ENCODE data around the gene GPD1.
"Not testable (repeated sequence)": the region's sequence is repeated elsewhere in the genome, so short reads cannot be mapped to it uniquely, and the experiment has no call there.

Gene GPD1

DNA sequence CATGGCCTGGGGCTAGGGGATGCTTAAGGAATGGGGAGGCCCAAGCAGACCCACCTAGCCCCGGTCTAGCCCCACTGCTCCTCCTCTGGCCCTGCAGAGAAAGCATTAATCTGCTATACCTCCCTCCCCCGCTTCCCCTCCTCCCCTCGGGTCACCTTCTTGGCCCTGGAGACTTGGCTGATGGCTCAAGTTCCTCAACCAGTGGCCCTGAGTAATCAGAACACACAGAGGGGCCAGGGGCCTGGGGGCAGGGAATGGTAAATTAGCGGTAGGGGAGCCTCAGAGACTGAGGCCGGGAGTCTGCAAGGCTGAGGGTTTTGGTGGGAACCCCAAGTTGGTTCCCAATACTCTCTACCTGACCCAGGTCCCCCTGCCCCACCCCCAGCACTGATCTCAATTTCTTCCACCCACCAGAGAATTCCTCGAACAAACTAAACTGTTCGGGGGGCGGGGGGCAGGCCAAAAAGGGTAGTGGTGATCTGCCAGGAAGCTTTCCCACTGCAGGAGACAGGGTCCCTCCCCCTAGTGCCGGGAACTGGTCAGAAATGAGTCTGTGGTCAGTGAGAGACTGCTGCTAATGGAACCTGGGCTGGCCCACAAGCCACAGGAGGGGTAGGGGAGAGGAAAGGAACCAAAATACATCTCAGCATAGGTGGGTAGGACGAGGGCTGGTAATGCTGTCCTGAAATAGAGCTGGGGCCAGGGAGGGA is 31.5 kb upstream of the GPD1 start:
- no peak for DNase-seq

DNA sequence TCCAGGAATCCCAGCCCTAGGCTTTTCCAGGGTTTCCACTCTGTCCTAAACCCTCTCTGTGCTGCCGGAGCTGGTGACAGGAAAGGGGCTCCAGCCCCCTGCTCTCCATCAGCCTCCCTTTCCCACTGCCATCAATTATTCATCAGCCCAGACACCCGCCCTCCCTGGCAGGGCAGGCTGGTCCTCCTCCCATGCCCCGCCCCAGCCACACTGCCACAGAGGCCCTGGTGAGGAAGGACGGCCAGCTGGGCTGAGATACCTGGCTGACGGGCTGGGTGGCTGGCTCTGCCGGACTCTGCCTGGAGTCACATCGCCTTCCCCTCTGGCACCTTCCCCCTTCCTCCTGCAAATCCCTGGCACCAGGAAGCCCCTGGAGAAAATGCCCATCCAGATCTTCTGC is 30.6 kb upstream of the GPD1 start:
- DNase-seq = no peak

DNA sequence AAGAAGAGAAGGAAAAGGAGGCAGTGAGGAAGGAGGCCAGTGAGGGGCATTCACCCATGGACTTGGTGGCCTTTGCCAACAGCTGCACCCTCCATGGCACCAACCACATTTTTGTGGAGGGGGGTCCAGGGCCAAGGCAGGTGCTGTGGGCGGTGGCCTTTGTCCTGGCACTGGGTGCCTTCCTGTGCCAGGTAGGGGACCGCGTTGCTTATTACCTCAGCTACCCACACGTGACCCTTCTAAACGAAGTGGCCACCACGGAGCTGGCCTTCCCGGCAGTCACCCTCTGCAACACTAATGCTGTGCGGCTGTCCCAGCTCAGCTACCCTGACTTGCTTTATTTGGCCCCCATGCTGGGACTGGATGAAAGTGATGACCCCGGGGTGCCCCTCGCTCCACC is 30.1 kb upstream of the GPD1 start:
- no peak for DNase-seq

DNA sequence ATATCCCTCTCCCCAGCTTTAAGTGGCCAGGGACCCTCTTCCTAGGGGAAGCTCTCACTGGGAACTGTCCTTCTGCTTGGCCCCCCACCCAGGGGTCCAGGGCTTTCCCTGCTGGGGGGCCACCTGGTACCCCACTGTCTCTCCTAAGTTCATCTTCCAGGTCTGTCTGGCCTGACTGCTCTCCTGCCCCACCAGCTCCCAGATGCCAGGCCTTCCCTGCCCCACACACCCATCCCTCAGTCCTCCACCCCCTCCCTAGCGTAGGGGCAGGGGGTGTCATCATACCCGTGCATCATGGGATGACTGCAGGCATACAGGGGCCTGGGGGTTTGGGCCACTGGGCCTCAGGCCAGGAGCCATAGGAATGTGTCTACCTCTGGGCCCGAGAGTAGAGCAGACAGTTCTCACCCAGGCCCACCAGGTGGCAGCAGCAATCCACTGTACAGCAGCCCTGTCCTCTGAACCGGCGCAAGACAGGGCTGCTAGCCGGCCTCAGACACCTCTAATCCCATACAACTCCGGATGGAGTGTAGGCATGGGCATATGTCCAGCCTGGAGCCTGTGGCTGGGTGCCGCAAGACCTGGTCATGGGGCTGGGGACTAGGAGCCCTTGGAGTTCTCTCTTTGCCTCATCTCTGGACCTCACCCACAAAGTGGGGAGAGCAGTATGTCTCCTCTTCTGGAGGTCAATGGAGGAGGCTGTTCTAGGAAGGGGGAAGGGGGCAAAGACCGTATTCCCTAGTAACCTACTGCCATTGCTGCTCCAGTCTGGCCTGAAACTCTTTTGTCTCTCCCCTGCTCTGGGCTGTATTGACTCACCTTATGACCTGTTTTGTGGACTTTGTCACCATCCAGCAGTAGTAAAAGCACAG is 28.6 kb upstream of the GPD1 start:
- DNase-seq = peak; percentile 63

DNA sequence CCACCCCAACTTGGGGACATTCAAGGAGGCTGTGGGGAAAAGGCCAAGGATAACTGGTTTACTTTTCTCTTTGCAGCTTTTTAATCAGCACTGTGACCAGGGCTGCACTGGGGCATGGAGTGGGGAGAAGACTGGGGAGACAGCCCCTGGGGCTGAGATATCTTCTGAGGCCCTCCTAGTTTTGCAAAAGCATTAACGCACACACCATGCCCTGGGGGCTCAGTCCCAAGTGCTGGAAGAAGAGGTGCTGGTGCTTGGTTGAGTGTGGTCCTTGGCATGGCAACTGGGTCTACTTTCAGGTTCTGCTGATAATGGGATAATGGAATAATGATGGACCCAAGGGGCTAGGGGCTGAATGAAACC is 28.0 kb upstream of the GPD1 start:
- no peak for DNase-seq

DNA sequence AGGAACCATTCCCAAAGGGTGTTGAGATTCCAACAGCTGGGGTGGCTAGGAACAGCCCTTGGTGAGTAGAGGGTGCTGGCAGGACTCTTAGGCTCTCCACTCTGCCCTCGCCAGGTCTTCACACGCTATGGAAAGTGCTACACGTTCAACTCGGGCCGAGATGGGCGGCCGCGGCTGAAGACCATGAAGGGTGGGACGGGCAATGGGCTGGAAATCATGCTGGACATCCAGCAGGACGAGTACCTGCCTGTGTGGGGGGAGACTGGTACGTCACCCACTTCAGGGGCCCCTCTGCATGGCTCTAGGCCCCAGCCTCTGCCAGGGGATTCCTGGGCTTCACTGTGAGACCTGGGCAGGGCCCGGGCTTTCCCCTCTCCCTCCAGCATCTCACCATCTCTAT is 26.7 kb upstream of the GPD1 start:
- no peak for DNase-seq

DNA sequence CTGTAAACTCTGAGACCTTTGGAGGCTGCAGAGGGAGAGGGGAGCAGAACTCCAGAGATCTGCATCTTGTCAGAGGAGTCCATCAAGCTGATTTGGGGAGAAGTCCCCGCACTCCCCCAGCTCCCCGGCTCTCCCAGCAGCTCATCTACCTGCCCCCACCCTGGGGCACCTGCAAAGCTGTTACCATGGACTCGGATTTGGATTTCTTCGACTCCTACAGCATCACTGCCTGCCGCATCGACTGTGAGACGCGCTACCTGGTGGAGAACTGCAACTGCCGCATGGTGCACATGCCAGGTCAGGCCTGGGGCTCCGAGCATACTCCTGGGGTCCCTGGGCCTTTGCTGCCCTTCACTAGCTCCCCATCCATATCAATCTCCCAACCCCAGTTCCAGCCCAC is 25.5 kb upstream of the GPD1 start:
- no peak for DNase-seq

DNA sequence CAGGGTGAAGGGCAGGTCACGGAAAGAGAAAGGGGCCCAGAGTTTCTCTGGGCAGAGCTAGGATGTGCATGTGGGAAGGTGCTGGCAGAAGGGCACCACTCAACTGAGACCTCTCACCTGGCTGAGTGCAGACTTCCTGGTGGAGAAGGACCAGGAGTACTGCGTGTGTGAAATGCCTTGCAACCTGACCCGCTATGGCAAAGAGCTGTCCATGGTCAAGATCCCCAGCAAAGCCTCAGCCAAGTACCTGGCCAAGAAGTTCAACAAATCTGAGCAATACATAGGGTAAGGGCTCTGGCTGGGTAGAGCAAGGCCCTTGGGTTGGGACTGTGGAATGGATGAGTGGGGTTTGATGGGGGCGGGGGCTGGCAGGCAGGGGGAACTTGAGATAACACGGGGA is 24.0 kb upstream of the GPD1 start:
- no peak for DNase-seq

DNA sequence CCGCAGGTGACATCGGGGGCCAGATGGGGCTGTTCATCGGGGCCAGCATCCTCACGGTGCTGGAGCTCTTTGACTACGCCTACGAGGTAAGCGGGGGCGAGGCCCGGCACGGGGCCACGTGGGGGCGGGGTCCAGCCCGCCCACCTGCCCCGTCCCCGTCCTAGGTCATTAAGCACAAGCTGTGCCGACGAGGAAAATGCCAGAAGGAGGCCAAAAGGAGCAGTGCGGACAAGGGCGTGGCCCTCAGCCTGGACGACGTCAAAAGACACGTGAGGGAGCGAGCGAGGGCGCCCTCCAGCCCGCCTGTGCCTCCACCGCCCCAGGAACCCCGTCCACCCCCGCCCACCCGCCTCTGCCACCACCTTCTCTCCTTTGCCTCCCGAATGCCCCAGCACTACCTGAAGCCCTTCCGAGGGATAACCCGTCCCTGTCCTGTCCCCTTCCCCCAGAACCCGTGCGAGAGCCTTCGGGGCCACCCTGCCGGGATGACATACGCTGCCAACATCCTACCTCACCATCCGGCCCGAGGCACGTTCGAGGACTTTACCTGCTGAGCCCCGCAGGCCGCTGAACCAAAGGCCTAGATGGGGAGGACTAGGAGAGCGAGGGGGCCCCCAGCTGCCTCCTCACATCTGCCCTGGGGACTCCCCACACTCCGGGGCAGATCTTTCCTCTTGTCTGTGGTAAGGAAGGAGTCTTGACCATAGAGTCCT is 22.6 kb upstream of the GPD1 start:
- no peak for DNase-seq

DNA sequence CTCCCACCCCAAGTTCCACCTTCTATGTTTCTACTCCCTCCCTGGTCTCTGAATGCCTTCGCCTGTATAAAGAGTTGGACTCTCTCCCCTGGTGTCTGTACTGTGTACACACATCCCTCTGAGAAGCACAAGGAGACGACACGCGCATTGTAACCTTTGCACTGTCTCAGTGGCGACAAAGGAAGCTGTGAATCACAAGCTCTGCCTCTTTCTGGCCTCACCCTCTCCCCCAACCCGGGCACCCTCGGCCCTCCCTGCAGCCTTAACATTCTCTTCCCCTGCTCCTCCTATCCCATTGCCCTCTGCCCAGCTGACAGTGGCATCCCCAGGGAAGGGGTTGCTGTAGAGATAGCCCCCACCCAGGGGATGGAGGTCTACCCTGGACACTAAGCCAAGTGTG is 21.2 kb upstream of the GPD1 start:
- no peak for DNase-seq

DNA sequence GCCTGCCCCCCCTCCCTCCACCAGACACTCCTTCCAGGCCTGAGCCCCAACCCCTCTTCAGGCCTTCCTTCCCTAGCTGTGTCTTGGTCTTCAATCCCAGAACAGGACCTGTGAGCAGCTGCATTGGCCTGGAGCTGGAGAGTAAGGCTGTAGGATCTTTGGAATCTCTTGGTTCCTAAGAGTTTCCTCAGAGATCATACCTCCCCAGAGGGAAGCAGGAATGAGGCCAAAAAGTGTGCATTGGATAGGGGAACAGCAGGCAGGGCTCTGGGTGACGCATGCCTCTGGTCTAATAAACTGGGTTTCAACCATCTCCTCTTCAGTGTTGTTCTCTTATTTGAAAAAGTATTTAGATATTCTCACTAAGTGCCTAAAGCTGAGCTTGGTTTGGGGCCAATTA is 20.5 kb upstream of the GPD1 start:
- no peak for DNase-seq

DNA sequence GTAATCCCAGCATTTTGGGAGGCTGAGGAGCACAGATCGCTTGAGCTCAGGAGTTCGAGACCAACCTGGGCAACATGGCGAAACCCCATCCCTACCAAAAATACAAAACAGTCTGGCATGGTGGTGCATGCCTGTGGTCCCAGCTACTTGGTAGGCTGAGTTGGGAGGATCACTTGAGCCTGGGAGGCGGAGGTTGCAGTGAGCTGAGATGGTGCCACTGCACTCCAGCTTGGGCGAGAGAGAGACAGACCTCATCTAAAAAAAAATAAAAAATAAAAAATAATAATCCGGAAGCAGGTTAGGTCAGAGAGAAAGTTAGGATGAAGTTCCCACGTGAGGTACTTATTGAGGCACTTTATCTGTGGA is 19.4 kb upstream of the GPD1 start:
- DNase-seq = not testable (repeated sequence)

DNA sequence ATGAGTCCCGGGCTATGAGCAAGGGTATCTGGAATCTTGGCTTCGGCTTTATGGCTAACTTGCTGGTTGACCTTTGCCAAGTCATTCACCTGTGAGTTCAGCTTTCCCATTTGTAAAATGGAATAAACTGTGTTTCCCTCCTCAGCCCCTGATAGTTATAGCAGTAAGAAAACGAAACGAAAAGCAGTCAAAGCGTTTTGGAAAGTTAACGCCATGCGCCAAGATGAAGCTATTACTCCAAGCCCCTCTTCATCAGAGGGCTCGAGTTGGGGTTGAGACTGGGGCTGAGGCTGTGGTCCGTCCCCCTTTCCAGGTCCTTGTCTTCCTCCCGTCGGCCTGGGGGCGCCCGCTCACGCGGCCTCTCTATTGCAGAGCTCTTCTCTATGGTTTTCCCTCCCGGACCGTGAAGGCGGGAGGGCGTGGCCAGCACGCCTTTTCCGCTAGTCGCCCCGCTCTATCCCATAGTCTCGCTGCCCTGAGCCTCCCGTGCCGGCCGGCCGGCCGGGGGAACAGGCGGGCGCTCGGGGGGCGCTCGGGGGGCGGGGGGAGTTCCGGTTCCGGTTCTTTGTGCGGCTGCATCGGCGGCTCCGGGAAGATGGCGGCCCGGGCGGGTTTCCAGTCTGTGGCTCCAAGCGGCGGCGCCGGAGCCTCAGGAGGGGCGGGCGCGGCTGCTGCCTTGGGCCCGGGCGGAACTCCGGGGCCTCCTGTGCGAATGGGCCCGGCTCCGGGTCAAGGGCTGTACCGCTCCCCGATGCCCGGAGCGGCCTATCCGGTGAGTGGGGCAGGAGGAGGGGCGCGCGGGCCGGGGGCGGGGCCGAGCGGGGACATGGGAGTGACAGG is 18.8 kb upstream of the GPD1 start, which contains the start of gene SMARCD1:
TSS of gene SMARCD1 (plus strand) at position 568 of the 840 bp plus-strand sequence. CDS start at position 596, 28 bp downstream.
- peak; percentile 92 for DNase-seq

DNA sequence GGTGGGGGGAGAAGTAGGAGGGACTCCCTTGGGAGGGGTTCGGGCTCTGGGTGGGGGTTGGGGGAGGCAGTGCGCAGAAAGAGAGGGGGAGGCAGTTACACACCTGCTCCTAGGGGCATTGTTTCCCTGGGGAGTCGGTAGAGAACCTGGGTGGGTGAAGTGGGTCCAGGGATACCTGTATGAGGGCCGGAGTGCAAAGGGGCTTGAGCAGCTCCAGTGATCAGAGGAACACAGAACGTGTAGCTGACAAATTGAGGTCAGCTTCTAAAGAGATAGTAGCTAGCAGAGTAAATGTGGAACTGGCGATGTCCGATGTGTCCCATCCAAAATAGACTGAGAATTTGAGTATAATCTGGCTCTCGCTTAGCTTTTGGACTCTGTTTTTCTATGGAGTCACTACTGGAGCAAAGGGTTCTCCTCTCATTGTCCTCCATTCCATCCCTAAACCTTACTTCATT is 18.2 kb upstream of the GPD1 start:
- DNase-seq = peak; percentile 41

DNA sequence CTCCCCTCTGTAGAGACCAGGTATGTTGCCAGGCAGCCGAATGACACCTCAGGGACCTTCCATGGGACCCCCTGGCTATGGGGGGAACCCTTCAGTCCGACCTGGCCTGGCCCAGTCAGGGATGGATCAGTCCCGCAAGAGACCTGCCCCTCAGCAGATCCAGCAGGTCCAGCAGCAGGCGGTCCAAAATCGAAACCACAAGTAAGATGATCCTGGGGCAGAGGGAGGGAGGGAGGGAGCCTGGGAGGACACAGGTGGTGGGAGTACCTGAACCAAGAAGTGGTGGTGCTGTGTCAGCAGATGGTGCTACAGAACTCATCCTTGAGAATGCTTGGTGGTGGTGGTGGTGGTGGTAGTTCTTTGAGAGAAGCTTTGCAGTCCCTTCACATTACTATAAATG is 17.7 kb upstream of the GPD1 start:
- no peak for DNase-seq

DNA sequence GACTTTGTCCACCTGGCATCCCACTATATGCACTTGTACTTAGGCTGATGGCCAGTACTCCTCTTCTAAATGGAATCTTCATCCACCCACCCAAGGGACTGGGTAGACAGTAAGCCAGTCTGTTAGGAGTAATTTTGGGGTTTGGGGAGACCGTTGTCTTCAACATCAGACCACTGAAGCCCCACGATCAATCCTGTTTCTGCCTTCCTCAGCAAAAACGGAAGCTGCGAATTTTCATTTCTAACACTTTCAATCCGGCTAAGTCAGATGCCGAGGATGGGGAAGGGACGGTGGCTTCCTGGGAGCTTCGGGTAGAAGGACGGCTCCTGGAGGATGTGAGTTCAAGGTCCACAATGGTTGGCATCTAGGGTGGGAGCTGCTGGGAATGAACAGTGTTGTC is 16.7 kb upstream of the GPD1 start:
- DNase-seq = no peak

DNA sequence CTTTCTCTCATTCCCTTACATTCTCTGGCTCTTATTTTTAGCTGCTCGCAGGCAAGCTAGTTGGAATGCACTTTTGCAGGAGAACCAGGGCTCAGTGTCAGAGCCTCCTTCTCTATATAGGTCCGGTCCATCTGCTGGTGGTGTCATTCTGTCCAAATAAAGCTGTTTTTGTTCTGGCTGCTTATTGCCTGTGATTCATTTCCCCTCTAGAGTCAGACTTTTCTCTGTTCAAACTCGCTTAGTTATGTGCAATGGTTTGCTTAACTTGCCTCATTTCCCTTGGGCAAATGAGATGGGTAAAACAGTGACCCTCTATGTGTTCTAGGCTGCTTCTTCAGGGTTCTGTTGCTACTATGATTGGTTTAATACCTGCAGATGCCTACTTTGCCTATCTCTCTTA is 15.8 kb upstream of the GPD1 start:
- DNase-seq = no peak

DNA sequence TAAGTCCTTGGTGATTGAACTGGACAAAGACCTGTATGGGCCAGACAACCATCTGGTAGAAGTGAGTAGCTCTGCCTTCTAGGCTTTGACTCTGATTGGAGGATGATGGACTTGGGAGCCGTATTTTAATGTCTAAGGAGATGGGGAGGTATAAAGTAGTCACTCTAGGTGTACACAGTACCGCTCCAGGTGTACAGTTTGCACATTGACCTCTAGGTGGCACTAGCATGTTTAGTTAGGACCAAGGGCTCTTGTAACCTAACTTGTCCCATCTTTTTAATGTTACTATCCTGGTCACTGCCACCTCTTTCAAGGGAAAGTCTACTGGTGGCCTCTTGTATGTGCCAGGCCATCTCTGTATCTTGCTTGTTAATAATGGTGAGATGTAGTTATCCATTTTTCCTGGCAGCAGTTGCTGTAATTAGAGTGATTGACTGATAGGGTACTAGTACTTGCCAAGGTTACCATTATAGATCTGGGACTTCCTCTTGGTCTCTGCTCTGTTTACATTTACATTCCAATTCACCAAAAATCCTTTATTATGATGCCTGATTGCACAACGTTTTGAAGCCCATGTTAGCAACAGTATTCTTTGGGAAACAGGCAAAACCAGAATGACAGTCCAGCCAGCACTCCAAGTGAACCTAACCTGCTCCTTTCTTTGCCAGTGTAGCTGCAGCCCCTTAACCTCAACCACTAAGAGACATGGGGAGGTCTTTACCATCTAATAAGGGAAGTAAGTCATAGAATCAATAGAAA is 15.1 kb upstream of the GPD1 start:
- DNase-seq = no peak

DNA sequence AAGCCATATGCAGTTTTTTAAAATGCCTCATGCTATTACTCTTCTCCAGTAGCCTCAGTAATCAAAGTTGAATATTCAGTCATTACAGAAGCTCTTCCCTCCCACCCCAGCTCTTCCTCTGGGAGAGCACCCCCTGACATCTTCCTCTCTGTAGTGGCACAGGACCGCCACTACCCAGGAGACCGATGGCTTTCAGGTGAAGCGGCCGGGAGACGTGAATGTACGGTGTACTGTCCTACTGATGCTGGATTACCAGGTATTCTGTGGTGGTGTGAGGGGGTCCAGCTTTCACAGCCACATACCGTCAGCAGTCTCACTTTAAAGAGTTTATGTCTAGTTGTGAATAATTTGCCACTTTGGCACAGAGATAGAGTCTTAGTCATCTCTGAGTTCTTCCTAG is 14.1 kb upstream of the GPD1 start:
- no peak for DNase-seq

DNA sequence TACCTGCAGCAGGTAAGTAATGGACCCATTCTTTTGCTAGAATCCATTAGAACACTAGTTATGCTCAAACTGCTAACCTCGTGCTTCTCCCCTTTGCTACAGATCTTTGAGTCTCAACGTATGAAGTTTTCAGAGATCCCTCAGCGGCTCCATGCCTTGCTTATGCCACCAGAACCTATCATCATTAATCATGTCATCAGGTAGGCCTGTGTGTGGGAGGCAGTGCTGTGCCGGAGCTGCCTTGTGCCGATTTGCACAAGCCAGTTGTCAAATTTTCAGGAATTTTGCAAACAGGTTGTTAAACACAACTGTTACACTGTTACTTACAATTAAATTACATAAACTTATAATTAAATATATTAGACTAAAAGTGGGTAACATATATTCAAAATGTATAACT is 13.4 kb upstream of the GPD1 start:
- DNase-seq = no peak

DNA sequence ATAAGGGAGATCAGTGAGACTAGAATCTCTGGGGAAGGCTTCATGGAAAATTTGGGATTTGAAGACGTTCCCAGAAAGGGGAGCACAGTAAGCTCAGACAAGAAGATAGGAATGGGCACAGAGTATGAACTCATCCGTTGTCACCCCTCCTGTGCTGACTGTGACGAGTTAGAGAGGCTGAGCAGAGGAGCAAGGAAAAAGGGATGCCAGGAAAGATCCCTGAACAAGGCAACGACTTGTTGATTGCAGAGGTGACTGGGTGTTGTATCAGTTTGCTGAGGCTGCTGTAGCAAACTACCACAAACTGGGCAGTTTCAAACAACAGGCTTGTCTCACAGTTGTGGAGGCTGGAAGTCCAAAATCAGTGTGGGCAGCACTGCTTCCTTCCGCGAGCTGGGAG is 5.9 kb upstream of the GPD1 start:
- DNase-seq = no peak
